Measurements from ENCODE around the gene NR2E3.

- TF ChIP-seq CTCF (conservative IDR thresholded peaks at IDR 0.05) (no peak), ZFX (IDR thresholded peaks at IDR 0.05) (no peak)
These were observed 20.3 kb upstream of the NR2E3 start for GRCh38 chr15:71790081-71790480.
